Coronary artery (tissue), 2 donors: ENCODE measurements around the gene SOBP.

ENCODE experiments used
- DNase-seq: peaks from one replicate; pipeline ENCODE4 v3.0.0-alpha.2; 2017; ENCODE audit warnings: low spot score
- H3K27ac ChIP-seq, 2 donors: fragments of 200-600 bp; sonication (generic); one replicate each; pipeline ENCODE4 v1.5.1; 2016 to 2019
- H3K4me3 ChIP-seq: fragments of 200-600 bp; sonication (generic); 2 replicates; pipeline ENCODE4 v1.5.1; 2016; ENCODE audit warnings: mild to moderate bottlenecking, moderate library complexity
- CTCF ChIP-seq: fragments of 200-600 bp; sonication (generic); IDR thresholded peaks from one replicate; pipeline ENCODE4 v1.5.1; 2019; ENCODE audit warnings: antibody characterized with exemption

Gene SOBP

GRCh38 chr6:107594736-107595135 lies 104.8 kb downstream of the SOBP start:
- no peak for DNase-seq
- H3K27ac ChIP-seq: no peak overlapping the region
- TF ChIP-seq CTCF: no peak
- no peak overlapping the region for H3K4me3 ChIP-seq

- Histone ChIP-seq H3K4me3 (no peak overlapping the region), H3K27ac (no peak overlapping the region)
- no peak for DNase-seq
- no peak for TF ChIP-seq CTCF
Observed at GRCh38 chr6:107598091-107598490, 108.2 kb downstream of the SOBP start.

DNA sequence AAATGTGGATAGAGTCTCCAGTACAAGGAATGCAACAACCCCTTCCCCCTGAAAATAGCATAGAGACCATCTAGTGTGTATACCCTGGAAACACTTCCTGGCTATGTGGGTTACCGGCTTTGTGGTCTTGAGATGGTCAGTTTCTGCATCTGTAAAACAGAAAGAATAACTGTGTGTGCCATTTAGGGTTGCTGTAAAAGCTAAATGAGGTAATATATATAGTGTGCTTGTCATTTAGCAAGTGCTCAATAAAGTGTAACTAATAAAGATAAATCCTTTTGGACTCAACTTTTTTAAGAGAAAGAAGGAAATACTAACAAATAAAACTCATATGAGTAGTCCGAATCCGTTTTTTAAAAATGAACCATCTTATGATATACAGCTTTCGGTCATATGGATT lies 109.1 kb downstream of the SOBP start:
- Histone ChIP-seq H3K27ac (no peak overlapping the region), H3K4me3 (no peak overlapping the region)
- DNase-seq: no peak
- TF ChIP-seq CTCF: no peak

DNA sequence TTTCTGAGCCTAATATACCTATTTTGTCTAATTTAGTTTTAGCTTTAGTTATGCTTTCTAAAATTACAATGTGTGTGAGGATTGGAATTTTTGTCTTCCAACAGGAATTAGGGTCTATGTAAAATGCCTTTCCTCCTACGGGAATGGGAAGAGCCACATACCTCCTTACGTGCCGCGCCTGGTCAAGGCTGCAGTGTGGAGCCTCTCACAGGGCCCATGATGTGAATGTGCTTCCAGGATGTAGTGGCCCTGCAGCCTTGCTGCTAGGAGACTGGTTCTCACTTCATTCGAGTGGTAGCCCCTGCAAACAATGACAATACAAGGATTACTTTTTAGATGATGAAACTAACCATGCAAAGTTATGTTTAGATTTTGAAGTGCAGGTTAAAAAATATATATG lies 110.2 kb downstream of the SOBP start:
- no peak overlapping the region for H3K27ac ChIP-seq
- DNase-seq: no peak
- no peak for TF ChIP-seq CTCF
- no peak overlapping the region for H3K4me3 ChIP-seq

DNA sequence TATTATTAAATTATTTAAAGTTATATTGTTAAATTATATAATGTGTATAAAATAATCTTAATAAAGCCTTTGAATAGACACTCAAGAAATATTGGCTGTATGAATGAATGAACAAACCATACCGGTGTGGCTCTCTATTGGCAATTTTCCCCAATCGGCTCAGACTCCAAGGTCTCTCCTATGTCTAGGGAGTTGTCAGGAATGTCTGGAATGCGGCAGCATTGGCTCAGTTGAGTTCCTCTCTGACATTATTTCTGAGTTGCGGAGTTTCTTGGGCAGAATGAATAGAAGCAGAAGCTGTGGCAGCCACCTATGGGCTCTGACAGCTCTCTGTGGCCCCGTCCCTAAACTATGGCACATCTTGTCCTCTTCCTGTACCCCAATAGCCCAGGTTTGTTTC lies 111.0 kb downstream of the SOBP start:
- H3K4me3 ChIP-seq: no peak overlapping the region
- DNase-seq: no peak
- H3K27ac ChIP-seq: peak overlapping the region in 1 of 2 donors; percentile 37
- no peak for TF ChIP-seq CTCF

GRCh38 chr6:107601406-107601805 lies 111.5 kb downstream of the SOBP start:
- H3K4me3 ChIP-seq: no peak overlapping the region
- H3K27ac ChIP-seq: no peak overlapping the region
- no peak for TF ChIP-seq CTCF
- no peak for DNase-seq

- Histone ChIP-seq H3K27ac (no peak overlapping the region), H3K4me3 (no peak overlapping the region)
- no peak for DNase-seq
- TF ChIP-seq CTCF: no peak
Observed at GRCh38 chr6:107602321-107603005, 112.5 kb downstream of the SOBP start.
